ENCODE measurements around the gene FAM193B.
"Not testable (repeated sequence)": the region's sequence is repeated elsewhere in the genome, so short reads cannot be mapped to it uniquely, and the experiment has no call there.

FAM193B gene

GRCh38 chr5:177565046-177565445 is 10.7 kb upstream of the FAM193B start:
- no peaks in the 10 kb centered on the region for H3K79me2 ChIP-seq (ENCODE audit: control insufficient read depth, insufficient read depth, low read length, poor library complexity)
- no peak overlapping the region for H3K4ac ChIP-seq (ENCODE audit: low read depth, low read length)
- no peak overlapping the region for H3K23ac ChIP-seq (ENCODE audit: low read length)
- no peaks in the 10 kb centered on the region for H3K36me3 ChIP-seq (ENCODE audit: control insufficient read depth in 1 of 2, insufficient read depth in 2 of 2, low read length in 2 of 2)
- H3K14ac ChIP-seq (ENCODE audit: low read length) = no peak overlapping the region
- no peak overlapping the region for H3K27ac ChIP-seq (ENCODE audit: low read depth, low read length)
- H3K4me1 ChIP-seq (ENCODE audit: control insufficient read depth in 1 of 2, insufficient read depth in 2 of 2, low read length in 2 of 2) = no peaks in the 10 kb centered on the region
- no peak overlapping the region for H4K8ac ChIP-seq (ENCODE audit: low read depth, low read length)
- no peaks in the 10 kb centered on the region for H3K79me1 ChIP-seq (ENCODE audit: low read length)
- no peak overlapping the region for H3K4me2 ChIP-seq (ENCODE audit: low read length)
- no peak for DNase-seq
- no peak overlapping the region for H2BK12ac ChIP-seq (ENCODE audit: low read length)
- no peak overlapping the region for H2AFZ ChIP-seq (ENCODE audit: insufficient read depth, low read length, poor library complexity)
- H3K27me3 ChIP-seq (ENCODE audit: insufficient read depth, low read length) = no peaks in the 10 kb centered on the region
- no peak overlapping the region for H2BK5ac ChIP-seq (ENCODE audit: low read depth, low read length, poor library complexity)
- H4K91ac ChIP-seq (ENCODE audit: low read depth, low read length) = no peak overlapping the region
- no peak overlapping the region for H3K4me3 ChIP-seq (ENCODE audit: low read depth, low read length)
- H2AK5ac ChIP-seq (ENCODE audit: low read length) = no peak overlapping the region
- H3K18ac ChIP-seq (ENCODE audit: low read length) = no peak overlapping the region
- no peak overlapping the region for H3K9ac ChIP-seq (ENCODE audit: low read length)
- H3K9me3 ChIP-seq (ENCODE audit: insufficient read depth, low read depth, low read length) = no peaks in the 10 kb centered on the region
- no CpG with 5 or more reads among the region's 8 CpGs for WGBS (ENCODE audit: extremely low coverage, insufficient coverage, insufficient read length)
- no peak overlapping the region for H2BK120ac ChIP-seq (ENCODE audit: insufficient read depth, low read length, poor library complexity)
- no peak overlapping the region for H4K12ac ChIP-seq (ENCODE audit: low read depth, low read length)

- not testable (repeated sequence) for H3K14ac ChIP-seq (ENCODE audit: low read length); H2AFZ ChIP-seq (ENCODE audit: insufficient read depth, low read length, poor library complexity); H3K36me3 ChIP-seq (ENCODE audit: control insufficient read depth in 1 of 2, insufficient read depth in 2 of 2, low read length in 2 of 2); H3K9me3 ChIP-seq (ENCODE audit: insufficient read depth, low read depth, low read length); H3K79me1 ChIP-seq (ENCODE audit: low read length); H3K18ac ChIP-seq (ENCODE audit: low read length); H3K4me2 ChIP-seq (ENCODE audit: low read length); H3K9ac ChIP-seq (ENCODE audit: low read length); H3K23ac ChIP-seq (ENCODE audit: low read length); H3K27me3 ChIP-seq (ENCODE audit: insufficient read depth, low read length); DNase-seq; H3K4me1 ChIP-seq (ENCODE audit: control insufficient read depth in 1 of 2, insufficient read depth in 2 of 2, low read length in 2 of 2); H2BK120ac ChIP-seq (ENCODE audit: insufficient read depth, low read length, poor library complexity); H2BK12ac ChIP-seq (ENCODE audit: low read length); H4K12ac ChIP-seq (ENCODE audit: low read depth, low read length); H3K4ac ChIP-seq (ENCODE audit: low read depth, low read length); H3K79me2 ChIP-seq (ENCODE audit: control insufficient read depth, insufficient read depth, low read length, poor library complexity); H3K4me3 ChIP-seq (ENCODE audit: low read depth, low read length); H4K8ac ChIP-seq (ENCODE audit: low read depth, low read length); H2BK5ac ChIP-seq (ENCODE audit: low read depth, low read length, poor library complexity); H3K27ac ChIP-seq (ENCODE audit: low read depth, low read length); H4K91ac ChIP-seq (ENCODE audit: low read depth, low read length); H2AK5ac ChIP-seq (ENCODE audit: low read length)
- no CpG with 5 or more reads among the region's 8 CpGs for WGBS (ENCODE audit: extremely low coverage, insufficient coverage, insufficient read length)
Measured at GRCh38 chr5:177559446-177559941, 5.1 kb upstream of the FAM193B start.

GRCh38 chr5:177557796-177558195 is 3.4 kb upstream of the FAM193B start:
- no peak overlapping the region for H2AFZ ChIP-seq (ENCODE audit: insufficient read depth, low read length, poor library complexity)
- peaks cover 5 to 11% of the 10 kb centered on the region in 2 experiments for H3K4me1 ChIP-seq (ENCODE audit: control insufficient read depth in 1 of 2, insufficient read depth in 2 of 2, low read length in 2 of 2)
- H3K27ac ChIP-seq (ENCODE audit: low read depth, low read length) = no peak overlapping the region
- no CpG with 5 or more reads among the region's 5 CpGs for WGBS (ENCODE audit: extremely low coverage, insufficient coverage, insufficient read length)
- no peak overlapping the region for H3K23ac ChIP-seq (ENCODE audit: low read length)
- no peaks in the 10 kb centered on the region for H3K9me3 ChIP-seq (ENCODE audit: insufficient read depth, low read depth, low read length)
- H3K79me2 ChIP-seq (ENCODE audit: control insufficient read depth, insufficient read depth, low read length, poor library complexity) = peaks cover 14% of the 10 kb centered on the region
- H4K12ac ChIP-seq (ENCODE audit: low read depth, low read length) = no peak overlapping the region
- DNase-seq = no peak
- no peak overlapping the region for H2BK5ac ChIP-seq (ENCODE audit: low read depth, low read length, poor library complexity)
- H3K4me3 ChIP-seq (ENCODE audit: low read depth, low read length) = no peak overlapping the region
- no peak overlapping the region for H3K14ac ChIP-seq (ENCODE audit: low read length)
- no peak overlapping the region for H2AK5ac ChIP-seq (ENCODE audit: low read length)
- H3K9ac ChIP-seq (ENCODE audit: low read length) = no peak overlapping the region
- H4K8ac ChIP-seq (ENCODE audit: low read depth, low read length) = no peak overlapping the region
- peaks cover 0 to 3% of the 10 kb centered on the region in 2 experiments for H3K36me3 ChIP-seq (ENCODE audit: control insufficient read depth in 1 of 2, insufficient read depth in 2 of 2, low read length in 2 of 2)
- no peak overlapping the region for H2BK120ac ChIP-seq (ENCODE audit: insufficient read depth, low read length, poor library complexity)
- H4K91ac ChIP-seq (ENCODE audit: low read depth, low read length) = no peak overlapping the region
- no peak overlapping the region for H3K4ac ChIP-seq (ENCODE audit: low read depth, low read length)
- H3K4me2 ChIP-seq (ENCODE audit: low read length) = no peak overlapping the region
- no peak overlapping the region for H3K18ac ChIP-seq (ENCODE audit: low read length)
- H2BK12ac ChIP-seq (ENCODE audit: low read length) = no peak overlapping the region
- H3K27me3 ChIP-seq (ENCODE audit: insufficient read depth, low read length) = no peaks in the 10 kb centered on the region
- peaks cover 6% of the 10 kb centered on the region for H3K79me1 ChIP-seq (ENCODE audit: low read length)

GRCh38 chr5:177557041-177557647 is 2.8 kb upstream of the FAM193B start:
- Histone ChIP-seq H4K8ac (ENCODE audit: low read depth, low read length) (no peak overlapping the region), H4K91ac (ENCODE audit: low read depth, low read length) (no peak overlapping the region), H3K4me1 (ENCODE audit: control insufficient read depth in 1 of 2, insufficient read depth in 2 of 2, low read length in 2 of 2) (peaks cover 7 to 13% of the 10 kb centered on the region in 2 experiments), H3K36me3 (ENCODE audit: control insufficient read depth in 1 of 2, insufficient read depth in 2 of 2, low read length in 2 of 2) (peaks cover 3 to 4% of the 10 kb centered on the region in 2 experiments), H3K79me1 (ENCODE audit: low read length) (peaks cover 6% of the 10 kb centered on the region), H2BK5ac (ENCODE audit: low read depth, low read length, poor library complexity) (no peak overlapping the region), H3K9ac (ENCODE audit: low read length) (no peak overlapping the region), H3K27ac (ENCODE audit: low read depth, low read length) (no peak overlapping the region), H3K4me2 (ENCODE audit: low read length) (no peak overlapping the region), H3K23ac (ENCODE audit: low read length) (no peak overlapping the region), H3K27me3 (ENCODE audit: insufficient read depth, low read length) (no peaks in the 10 kb centered on the region), H2AK5ac (ENCODE audit: low read length) (no peak overlapping the region), H2BK120ac (ENCODE audit: insufficient read depth, low read length, poor library complexity) (no peak overlapping the region), H3K4ac (ENCODE audit: low read depth, low read length) (no peak overlapping the region), H3K4me3 (ENCODE audit: low read depth, low read length) (no peak overlapping the region), H3K18ac (ENCODE audit: low read length) (no peak overlapping the region), H4K12ac (ENCODE audit: low read depth, low read length) (no peak overlapping the region), H3K9me3 (ENCODE audit: insufficient read depth, low read depth, low read length) (no peaks in the 10 kb centered on the region), H2BK12ac (ENCODE audit: low read length) (no peak overlapping the region), H3K14ac (ENCODE audit: low read length) (no peak overlapping the region), H3K79me2 (ENCODE audit: control insufficient read depth, insufficient read depth, low read length, poor library complexity) (peaks cover 16% of the 10 kb centered on the region), H2AFZ (ENCODE audit: insufficient read depth, low read length, poor library complexity) (no peak overlapping the region)
- no peak for DNase-seq
- WGBS (ENCODE audit: extremely low coverage, insufficient coverage, insufficient read length) = no CpG with 5 or more reads among the region's 4 CpGs
